ENCODE results near the gene FGFR2. TPM values are rescaled to one million over a fixed set of nuclear protein-coding genes. Genes with fewer than 3 reads are reported as not detected.

The FGFR2 gene
- total RNA-seq: 10 to 100 TPM; 29.7 to 79.2 (median 49.8) TPM
- 10 to 100 TPM; 19.5 to 40.4 (median 21.1) TPM for polyA plus RNA-seq
- long read RNA-seq, donor 1: 0 reads
- long read RNA-seq, donor 2: 0 reads
- long read RNA-seq, donor 3: 0 reads
- long read RNA-seq, donor 4, partial matches to known transcripts: 1 of 1 reads
- long read RNA-seq, donor 4, other reads (novel, unspliced or antisense): 0 of 1 reads
- long read RNA-seq, donor 5, full-length matches to known transcripts: 24 of 48 reads
- long read RNA-seq, donor 5, partial matches to known transcripts: 3 of 48 reads
- long read RNA-seq, donor 5, other reads (novel, unspliced or antisense): 21 of 48 reads
- long read RNA-seq, donor 6, partial matches to known transcripts: 1 of 1 reads
- long read RNA-seq, donor 6, other reads (novel, unspliced or antisense): 0 of 1 reads
- long read RNA-seq, donor 7: 0 reads
- long read RNA-seq, donor 8: 0 reads
- long read RNA-seq, donor 9: 0 reads
- long read RNA-seq, donor 10: 0 reads

- Histone ChIP-seq H3K27ac (peak within 1 kb of the TSS in 4 of 5 donors; percentile 70 to 88 (median 80)), H3K4me3 (peak within 1 kb of the TSS; percentile 18 to 57 (median 40)), H3K27me3 (no peaks in the 10 kb centered on the region), H3K9me3 (replicated peaks in 1 of 3) (no peaks in the 10 kb centered on the region), H3K4me1 (replicated peaks in 1 of 2) (peaks cover 7 to 27% of the 10 kb centered on the region in 2 donors), H3K36me3 (replicated peaks in 1 of 2) (no peaks in the 10 kb centered on the region)
- intact Hi-C loops (cut with DNase I): no loop called here
- peak; percentile 54 to 82 for TF ChIP-seq POLR2A (IDR thresholded peaks at IDR 0.05)
- no peak for TF ChIP-seq CTCF (IDR thresholded peaks at IDR 0.05)
- WGBS, 4 donors: 0 to 2% (median 1%) methylated on average over 5 to 92 of the region's 92 CpGs
- peak; percentile 84 to 90 (median 87) for DNase-seq
Measured at GRCh38 chr10:121598263-121599249, at the start of gene FGFR2. FGFR2 (minus strand) TSS chr10:121598444; CDS start chr10:121593817, 4,627 bp downstream.

DNA sequence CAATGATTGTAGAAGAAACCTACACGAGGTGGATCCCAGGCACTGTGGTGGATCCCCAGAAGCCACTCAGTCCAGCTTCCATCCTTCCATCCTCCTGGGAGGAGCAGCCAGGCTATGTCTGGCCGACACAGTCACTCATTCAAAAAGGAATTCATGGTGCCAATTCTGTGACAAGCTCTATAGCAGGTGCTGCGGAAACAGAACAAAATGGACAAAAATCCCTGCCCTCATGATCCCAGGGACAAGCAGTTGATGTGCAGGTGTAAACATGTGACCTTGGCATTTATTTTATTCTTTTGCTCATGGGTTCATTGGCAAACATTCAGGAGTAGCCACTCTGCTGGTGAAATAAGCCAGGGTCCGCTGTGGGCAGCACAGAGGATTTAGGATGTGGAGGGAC is 49.2 kb upstream of the FGFR2 start:
- no peaks in the 10 kb centered on the region for H3K9me3 ChIP-seq (replicated peaks in 1 of 3)
- H3K27ac ChIP-seq: no peak overlapping the region
- H3K36me3 ChIP-seq (replicated peaks in 1 of 2): no peaks in the 10 kb centered on the region
- no peak overlapping the region for H3K4me3 ChIP-seq
- no peaks in the 10 kb centered on the region for H3K4me1 ChIP-seq (replicated peaks in 1 of 2)
- 78 to 86% (median 83%) methylated on average over 4 of the region's 4 CpGs for WGBS, 4 donors
- intact Hi-C loops (cut with DNase I): no loop called here
- no peak for TF ChIP-seq CTCF (IDR thresholded peaks at IDR 0.05)
- no peak for TF ChIP-seq POLR2A (IDR thresholded peaks at IDR 0.05)
- no peaks in the 10 kb centered on the region for H3K27me3 ChIP-seq
- no peak for DNase-seq

- H3K27me3 ChIP-seq: no peaks in the 10 kb centered on the region
- H3K36me3 ChIP-seq (replicated peaks in 1 of 2): no peaks in the 10 kb centered on the region
- 77 to 87% (median 83%) methylated on average over 7 of the region's 7 CpGs for WGBS, 4 donors
- H3K4me3 ChIP-seq: no peak overlapping the region
- DNase-seq: no peak
- TF ChIP-seq CTCF (IDR thresholded peaks at IDR 0.05): no peak
- TF ChIP-seq POLR2A (IDR thresholded peaks at IDR 0.05): no peak
- H3K27ac ChIP-seq: no peak overlapping the region
- intact Hi-C loops (cut with DNase I): no loop called here
- H3K9me3 ChIP-seq (replicated peaks in 1 of 3): no peaks in the 10 kb centered on the region
- H3K4me1 ChIP-seq (replicated peaks in 1 of 2): no peaks in the 10 kb centered on the region
Measured at GRCh38 chr10:121645696-121646095, 47.5 kb upstream of the FGFR2 start.

GRCh38 chr10:121644501-121644900 is 46.3 kb upstream of the FGFR2 start:
- WGBS, 4 donors: 75 to 83% (median 79%) methylated on average over 1 to 2 of the region's 2 CpGs
- Histone ChIP-seq H3K4me1 (replicated peaks in 1 of 2) (no peaks in the 10 kb centered on the region), H3K36me3 (replicated peaks in 1 of 2) (no peaks in the 10 kb centered on the region), H3K9me3 (replicated peaks in 1 of 3) (no peaks in the 10 kb centered on the region), H3K27me3 (no peaks in the 10 kb centered on the region), H3K4me3 (no peak overlapping the region), H3K27ac (no peak overlapping the region)
- no peak for DNase-seq
- intact Hi-C loops (cut with DNase I): no loop called here
- TF ChIP-seq CTCF (IDR thresholded peaks at IDR 0.05) (no peak), POLR2A (IDR thresholded peaks at IDR 0.05) (no peak)
